Body of pancreas (tissue), 4 donors: ENCODE results near the gene CNNM4. TPM values are rescaled to one million over a fixed set of nuclear protein-coding genes. Genes with fewer than 3 reads are reported as not detected.

Experiments
- ATAC-seq: fragments of 150-250 bp; one replicate; pipeline ENCODE4 v1.9.1; 2016
- DNase-seq, 4 donors: peaks; one replicate each; pipeline ENCODE4 v3.0.0-alpha.2; 2019
- H3K27ac ChIP-seq, 4 donors: fragments of 200-600 bp; sonication (generic); 1 replicate in 3 of 4; 2 replicates in 1 of 4; pipeline versions ENCODE4 v1.5.1 to v1.6.1; 2016 to 2019; ENCODE audit warnings: mild to moderate bottlenecking in 1 of 4, mixed read lengths in 1 of 4, moderate library complexity in 1 of 4
- H3K27me3 ChIP-seq, 2 donors: fragments of 200-600 bp; sonication (generic); one replicate each; pipeline ENCODE4 v1.6.0; 2016; ENCODE audit warnings: mild to moderate bottlenecking in 1 of 2
- H3K36me3 ChIP-seq, 2 donors: fragments of 200-600 bp; sonication (generic); replicated peaks in 1 of 2; 2 replicates each; pipeline ENCODE4 v1.5.1; 2016; ENCODE audit warnings: low read depth in 2 of 2; ENCODE audit not compliant: insufficient read depth in 1 of 2
- H3K4me1 ChIP-seq: fragments of 200-600 bp; sonication (generic); one replicate; pipeline ENCODE4 v1.6.0; 2016
- H3K4me3 ChIP-seq, 2 donors: fragments of 200-600 bp; sonication (generic); 1 replicate in 1 of 2; 2 replicates in 1 of 2; pipeline ENCODE4 v1.5.1; 2016 to 2019
- H3K9me3 ChIP-seq, 3 donors: fragments of 200-600 bp; sonication (generic); 1 replicate in 2 of 3; 2 replicates in 1 of 3; pipeline ENCODE4 v1.5.1; 2016
- POLR2A ChIP-seq, 3 donors: fragments of 450-650 bp; IDR thresholded peaks; one replicate each; pipeline ENCODE4 v1.6.1; 2016; ENCODE audit warnings: antibody characterized with exemption in 3 of 3, mild to moderate bottlenecking in 2 of 3
- WGBS, 2 donors: methylation state at CpG; one replicate each; pipeline ENCODE4 v1.1.5; 2017; 5-methylcytosine and 5-hydroxymethylcytosine counted together
- intact Hi-C: fragments of 100-400 bp; cut with DNase I; formaldehyde crosslinking; loops from one replicate; pipeline ENCODE4 v1.15.1; 2023
- microRNA counts, 2 donors: library from miRNA; unstranded; fragments of <30 nt; microRNA quantifications; one replicate each; lab custom pipeline; 2017
- microRNA-seq, 2 donors: library from miRNA; unstranded; fragments of <30 nt; microRNA quantifications; one replicate each; pipeline ENCODE4, GENCODE V29; 2016; ENCODE audit warnings: borderline number of aligned reads in 2 of 2, borderline replicate concordance in 2 of 2
- small RNA-seq: library from RNA; depleted of rRNA; stranded (forward); fragments of <200 nt; gene quantifications from one replicate; pipeline ENCODE3, GENCODE V24; 2016
- total RNA-seq, 2 donors: library from RNA; depleted of rRNA; stranded (reverse); fragments of >200 nt; gene quantifications; one replicate each; pipeline ENCODE4 v1.1.0, GENCODE V29; 2016
- TF ChIP-seq, protein P1 (sequence below), 7 experiments: fragments of 450-650 bp in 4 of 7; fragments of 200-600 bp in 3 of 7; sonication (generic) in 3 of 7; IDR thresholded peaks; one replicate each; pipeline ENCODE4 v1.5.1; 2016 to 2019; ENCODE audit warnings: antibody characterized with exemption in 7 of 7

The CNNM4 gene
- total RNA-seq, 2 donors from 2014 or later: 4.3 to 7.8 TPM

DNA sequence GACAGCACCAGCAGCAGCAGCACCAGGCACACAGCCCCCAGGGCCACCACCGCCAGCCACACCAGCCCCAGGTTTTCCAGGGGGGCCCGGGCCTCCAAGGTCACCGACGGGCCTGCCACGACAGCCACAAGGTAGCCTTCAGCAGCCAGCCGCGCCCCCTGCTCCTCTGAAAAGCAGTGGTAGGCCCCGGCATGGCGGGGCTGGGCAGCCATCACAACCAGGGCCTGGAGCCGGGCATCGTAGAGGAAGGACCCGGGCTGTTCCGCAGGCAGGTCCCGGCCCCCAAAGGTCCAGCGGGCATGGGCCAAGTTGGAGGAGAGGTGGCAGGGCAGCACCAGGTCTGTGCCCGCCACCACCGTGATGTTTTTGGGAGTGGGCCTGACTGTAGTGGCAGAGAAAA is 100.4 kb downstream of the CNNM4 start:
- DNase-seq: no peak
- intact Hi-C loops: loop anchor here (5.0 kb wide), 1 partner anchor 86 kb away; no protein-coding TSS in a partner anchor
- Histone ChIP-seq H3K27ac (no peak overlapping the region), H3K27me3 (no peaks in the 10 kb centered on the region), H3K4me3 (no peak overlapping the region), H3K4me1 (peaks cover 27% of the 10 kb centered on the region), H3K9me3 (no peaks in the 10 kb centered on the region), H3K36me3 (peaks cover 3 to 12% of the 10 kb centered on the region in 2 donors)
- ATAC-seq: no peak
- TF ChIP-seq POLR2A (IDR thresholded peaks at IDR 0.05): no peak
- TF ChIP-seq, protein P1, sequence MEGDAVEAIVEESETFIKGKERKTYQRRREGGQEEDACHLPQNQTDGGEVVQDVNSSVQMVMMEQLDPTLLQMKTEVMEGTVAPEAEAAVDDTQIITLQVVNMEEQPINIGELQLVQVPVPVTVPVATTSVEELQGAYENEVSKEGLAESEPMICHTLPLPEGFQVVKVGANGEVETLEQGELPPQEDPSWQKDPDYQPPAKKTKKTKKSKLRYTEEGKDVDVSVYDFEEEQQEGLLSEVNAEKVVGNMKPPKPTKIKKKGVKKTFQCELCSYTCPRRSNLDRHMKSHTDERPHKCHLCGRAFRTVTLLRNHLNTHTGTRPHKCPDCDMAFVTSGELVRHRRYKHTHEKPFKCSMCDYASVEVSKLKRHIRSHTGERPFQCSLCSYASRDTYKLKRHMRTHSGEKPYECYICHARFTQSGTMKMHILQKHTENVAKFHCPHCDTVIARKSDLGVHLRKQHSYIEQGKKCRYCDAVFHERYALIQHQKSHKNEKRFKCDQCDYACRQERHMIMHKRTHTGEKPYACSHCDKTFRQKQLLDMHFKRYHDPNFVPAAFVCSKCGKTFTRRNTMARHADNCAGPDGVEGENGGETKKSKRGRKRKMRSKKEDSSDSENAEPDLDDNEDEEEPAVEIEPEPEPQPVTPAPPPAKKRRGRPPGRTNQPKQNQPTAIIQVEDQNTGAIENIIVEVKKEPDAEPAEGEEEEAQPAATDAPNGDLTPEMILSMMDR (IDR thresholded peaks at IDR 0.05): no peak
- WGBS, 2 donors: 87 to 100% methylated on average over 3 to 17 of the region's 17 CpGs

MicroRNAs within 50 kb of the gene (microRNA counts, 767-probe panel; counts per million panel counts)
- microRNA hsa-miR-3127-5p (lab: Ali Mortazavi, UCI): 0 to 736 counts per million in 2 donors

Small RNAs within 50 kb of the gene (microRNA-seq; reads per million reads assigned to microRNA genes)
- 0.47 to 1.3 reads per million in 2 donors for gene MIR3127

Small RNAs within 50 kb of the gene (small RNA-seq; reads per million reads assigned to genes)
- gene MIR3127: not detected

Other genes starting within 250 kb of the CNNM4 start
- 1 to 10 TPM; 8.9 to 9.6 TPM for gene ARID5A, start 224.2 kb upstream of the CNNM4 start, total RNA-seq
- gene KANSL3, start 122.6 kb upstream of the CNNM4 start, total RNA-seq: 10 to 100 TPM; 36.6 to 50.4 TPM
- 1 to 10 TPM in 1 of 2 donors, under 1 TPM in 1; 0.78 to 3.6 TPM for gene FER1L5, start 118.1 kb upstream of the CNNM4 start, total RNA-seq
- 1 to 10 TPM; 6.6 to 7.8 TPM for gene LMAN2L, start 20.8 kb upstream of the CNNM4 start, total RNA-seq
- 10 to 100 TPM; 18.2 to 57.7 TPM for gene CNNM3, start 55.4 kb downstream of the CNNM4 start, total RNA-seq
- gene ANKRD23, start 83.1 kb downstream of the CNNM4 start, total RNA-seq: 10 to 100 TPM in 1 of 2 donors, 1 to 10 TPM in 1; 4.2 to 12.9 TPM
- gene ANKRD39, start 97.1 kb downstream of the CNNM4 start, total RNA-seq: 10 to 100 TPM in 1 of 2 donors, 1 to 10 TPM in 1; 2.3 to 14.3 TPM
- 10 to 100 TPM; 11.2 to 13.7 TPM for gene SEMA4C, start 109.2 kb downstream of the CNNM4 start, total RNA-seq
- gene FAM178B, start 225.7 kb downstream of the CNNM4 start, total RNA-seq: not detected